Brain microvascular endothelial cell (primary cell): ENCODE data around the gene HMGB4.

ENCODE experiments used
- DNase-seq: peaks from one replicate; pipeline ENCODE4 v3.0.0-alpha.2; 2020
- H3K27ac ChIP-seq: fragments of 250-450 bp; sonication (Bioruptor Pico); 2 replicates; pipeline ENCODE4 v1.5.1; 2020; ENCODE audit warnings: mild to moderate bottlenecking, moderate library complexity
- H3K27me3 ChIP-seq: fragments of 250-450 bp; sonication (Bioruptor Pico); replicated peaks from 2 replicates; pipeline ENCODE4 v1.5.1; 2020; ENCODE audit warnings: mild to moderate bottlenecking
- H3K36me3 ChIP-seq: fragments of 250-450 bp; sonication (Bioruptor Pico); replicated peaks from 2 replicates; pipeline ENCODE4 v1.5.1; 2020; ENCODE audit warnings: mild to moderate bottlenecking
- H3K4me3 ChIP-seq: 2 replicates; pipeline ENCODE4 v1.5.1; 2011; ENCODE audit warnings: low read depth, mild to moderate bottlenecking, control low read depth, low read length, moderate library complexity
- in situ Hi-C: cut with HindIII; loops from 2 replicates; pipeline ENCODE4 v1.10.0; 2017; ENCODE audit warnings: low sequenced_read_pairs, low pct_ligation_motif_present
- TF ChIP-seq, protein P1 (sequence below): IDR thresholded peaks from 2 replicates; pipeline ENCODE4 v1.5.1; 2011; ENCODE audit warnings: low read depth, mild to moderate bottlenecking, moderate library complexity, low read length, control low read depth, inconsistent platforms; ENCODE audit errors: missing control alignments

HMGB4 gene

GRCh38 chr1:33898406-33898805, 34.5 kb downstream of the HMGB4 start:
- no peaks in the 10 kb centered on the region for H3K27me3 ChIP-seq
- no peak overlapping the region for H3K27ac ChIP-seq
- H3K4me3 ChIP-seq, result no peak overlapping the region
- TF ChIP-seq, protein P1, sequence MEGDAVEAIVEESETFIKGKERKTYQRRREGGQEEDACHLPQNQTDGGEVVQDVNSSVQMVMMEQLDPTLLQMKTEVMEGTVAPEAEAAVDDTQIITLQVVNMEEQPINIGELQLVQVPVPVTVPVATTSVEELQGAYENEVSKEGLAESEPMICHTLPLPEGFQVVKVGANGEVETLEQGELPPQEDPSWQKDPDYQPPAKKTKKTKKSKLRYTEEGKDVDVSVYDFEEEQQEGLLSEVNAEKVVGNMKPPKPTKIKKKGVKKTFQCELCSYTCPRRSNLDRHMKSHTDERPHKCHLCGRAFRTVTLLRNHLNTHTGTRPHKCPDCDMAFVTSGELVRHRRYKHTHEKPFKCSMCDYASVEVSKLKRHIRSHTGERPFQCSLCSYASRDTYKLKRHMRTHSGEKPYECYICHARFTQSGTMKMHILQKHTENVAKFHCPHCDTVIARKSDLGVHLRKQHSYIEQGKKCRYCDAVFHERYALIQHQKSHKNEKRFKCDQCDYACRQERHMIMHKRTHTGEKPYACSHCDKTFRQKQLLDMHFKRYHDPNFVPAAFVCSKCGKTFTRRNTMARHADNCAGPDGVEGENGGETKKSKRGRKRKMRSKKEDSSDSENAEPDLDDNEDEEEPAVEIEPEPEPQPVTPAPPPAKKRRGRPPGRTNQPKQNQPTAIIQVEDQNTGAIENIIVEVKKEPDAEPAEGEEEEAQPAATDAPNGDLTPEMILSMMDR, result no peak
- DNase-seq, result no peak
- H3K36me3 ChIP-seq, result no peaks in the 10 kb centered on the region
- in situ Hi-C loops, result no loop called here

- Histone ChIP-seq H3K36me3 (no peaks in the 10 kb centered on the region), H3K27ac (no peak overlapping the region), H3K4me3 (no peak overlapping the region), H3K27me3 (no peaks in the 10 kb centered on the region)
- DNase-seq, result no peak
- in situ Hi-C loops, result no loop called here
- TF ChIP-seq, protein P1, result no peak
Measured at GRCh38 chr1:33898881-33899280, 35.0 kb downstream of the HMGB4 start.

GRCh38 chr1:33899746-33900145, 35.9 kb downstream of the HMGB4 start:
- DNase-seq, result no peak
- H3K27me3 ChIP-seq, result no peaks in the 10 kb centered on the region
- no peak overlapping the region for H3K27ac ChIP-seq
- TF ChIP-seq, protein P1, result no peak
- H3K36me3 ChIP-seq, result no peaks in the 10 kb centered on the region
- no peak overlapping the region for H3K4me3 ChIP-seq
- in situ Hi-C loops, result no loop called here

- H3K27ac ChIP-seq, result no peak overlapping the region
- no peak for DNase-seq
- no peaks in the 10 kb centered on the region for H3K36me3 ChIP-seq
- in situ Hi-C loops, result no loop called here
- TF ChIP-seq, protein P1, result no peak
- H3K4me3 ChIP-seq, result no peak overlapping the region
- no peaks in the 10 kb centered on the region for H3K27me3 ChIP-seq
Measured at GRCh38 chr1:33902486-33903209, 38.8 kb downstream of the HMGB4 start.

GRCh38 chr1:33903210-33903589, 39.3 kb downstream of the HMGB4 start:
- no peak for DNase-seq
- Histone ChIP-seq H3K27ac (no peak overlapping the region), H3K4me3 (no peak overlapping the region), H3K27me3 (no peaks in the 10 kb centered on the region), H3K36me3 (no peaks in the 10 kb centered on the region)
- TF ChIP-seq, protein P1, result no peak
- in situ Hi-C loops, result no loop called here

GRCh38 chr1:33905241-33905640, 41.4 kb downstream of the HMGB4 start:
- no peak for DNase-seq
- Histone ChIP-seq H3K27me3 (no peaks in the 10 kb centered on the region), H3K4me3 (no peak overlapping the region), H3K36me3 (no peaks in the 10 kb centered on the region), H3K27ac (no peak overlapping the region)
- TF ChIP-seq, protein P1, result no peak
- in situ Hi-C loops, result no loop called here
